Measurements from ENCODE around the gene EDNRA.

Gene EDNRA

GRCh38 chr4:147463065-147463464 is 17.8 kb upstream of the EDNRA start:
- H3K4me3 ChIP-seq (ENCODE audit: insufficient read length, low read depth) = no peak overlapping the region
- no peaks in the 10 kb centered on the region for H3K36me3 ChIP-seq (ENCODE audit: insufficient read depth, insufficient read length, low read length)
- no peak for DNase-seq (ENCODE audit: low read depth, low spot score)
- H3K9ac ChIP-seq (ENCODE audit: insufficient read length, low read depth) = no peak overlapping the region
- peaks cover 8% of the 10 kb centered on the region for H3K9me3 ChIP-seq (ENCODE audit: insufficient read depth, low read length)
- H3K27me3 ChIP-seq (ENCODE audit: insufficient read depth, insufficient read length) = no peaks in the 10 kb centered on the region
- no peaks in the 10 kb centered on the region for H3K4me1 ChIP-seq (ENCODE audit: insufficient read depth, insufficient read length)
- no peak for TF ChIP-seq YY1 (IDR thresholded peaks at IDR 0.05; ENCODE audit: insufficient read depth, insufficient read length)
- TF ChIP-seq SUZ12 (IDR thresholded peaks at IDR 0.05; ENCODE audit: extremely low read depth, insufficient read depth, insufficient read length) = no peak

- no peaks in the 10 kb centered on the region for H3K4me1 ChIP-seq (ENCODE audit: insufficient read depth, insufficient read length)
- H3K9ac ChIP-seq (ENCODE audit: insufficient read length, low read depth) = no peak overlapping the region
- no peaks in the 10 kb centered on the region for H3K36me3 ChIP-seq (ENCODE audit: insufficient read depth, insufficient read length, low read length)
- no peak overlapping the region for H3K4me3 ChIP-seq (ENCODE audit: insufficient read length, low read depth)
- TF ChIP-seq ZNF274 (IDR thresholded peaks at IDR 0.05; ENCODE audit: low read depth, low read length) (no peak), SUZ12 (IDR thresholded peaks at IDR 0.05; ENCODE audit: extremely low read depth, insufficient read depth, insufficient read length) (no peak), YY1 (IDR thresholded peaks at IDR 0.05; ENCODE audit: insufficient read depth, insufficient read length) (no peak)
- no peak for DNase-seq (ENCODE audit: low read depth, low spot score)
- H3K9me3 ChIP-seq (ENCODE audit: insufficient read depth, low read length) = peaks cover 8% of the 10 kb centered on the region
- H3K27me3 ChIP-seq (ENCODE audit: insufficient read depth, insufficient read length) = no peaks in the 10 kb centered on the region
Measured at GRCh38 chr4:147465461-147465860, 15.4 kb upstream of the EDNRA start.

- peaks cover 27% of the 10 kb centered on the region for H3K27me3 ChIP-seq (ENCODE audit: insufficient read depth, insufficient read length)
- no peak for TF ChIP-seq YY1 (IDR thresholded peaks at IDR 0.05; ENCODE audit: insufficient read depth, insufficient read length)
- TF ChIP-seq SUZ12 (IDR thresholded peaks at IDR 0.05; ENCODE audit: extremely low read depth, insufficient read depth, insufficient read length) = no peak
- no peak for TF ChIP-seq ZNF274 (IDR thresholded peaks at IDR 0.05; ENCODE audit: low read depth, low read length)
- no peak for DNase-seq (ENCODE audit: low read depth, low spot score)
Measured at GRCh38 chr4:147477439-147477838, 3.5 kb upstream of the EDNRA start.

GRCh38 chr4:147479376-147479775 is 1.5 kb upstream of the EDNRA start:
- peaks cover 35% of the 10 kb centered on the region for H3K27me3 ChIP-seq (ENCODE audit: insufficient read depth, insufficient read length)
- no peaks in the 10 kb centered on the region for H3K4me1 ChIP-seq (ENCODE audit: insufficient read depth, insufficient read length)
- no peak overlapping the region for H3K9ac ChIP-seq (ENCODE audit: insufficient read length, low read depth)
- no peak for DNase-seq (ENCODE audit: low read depth, low spot score)
- no peak overlapping the region for H3K4me3 ChIP-seq (ENCODE audit: insufficient read length, low read depth)
- no peak for TF ChIP-seq ZNF274 (IDR thresholded peaks at IDR 0.05; ENCODE audit: low read depth, low read length)
- TF ChIP-seq SUZ12 (IDR thresholded peaks at IDR 0.05; ENCODE audit: extremely low read depth, insufficient read depth, insufficient read length) = no peak
- TF ChIP-seq YY1 (IDR thresholded peaks at IDR 0.05; ENCODE audit: insufficient read depth, insufficient read length) = no peak
- no peaks in the 10 kb centered on the region for H3K9me3 ChIP-seq (ENCODE audit: insufficient read depth, low read length)
- H3K36me3 ChIP-seq (ENCODE audit: insufficient read depth, insufficient read length, low read length) = no peaks in the 10 kb centered on the region

More at GRCh38 chr4:147477439-147477838, 3.5 kb upstream of the EDNRA start:
- no peak overlapping the region for H3K4me3 ChIP-seq (ENCODE audit: insufficient read length, low read depth)
- H3K9ac ChIP-seq (ENCODE audit: insufficient read length, low read depth) = no peak overlapping the region
- H3K9me3 ChIP-seq (ENCODE audit: insufficient read depth, low read length) = peaks cover 2% of the 10 kb centered on the region; the same call in 1 of the 2 replicates
- no peaks in the 10 kb centered on the region for H3K4me1 ChIP-seq (ENCODE audit: insufficient read depth, insufficient read length)
- no peaks in the 10 kb centered on the region for H3K36me3 ChIP-seq (ENCODE audit: insufficient read depth, insufficient read length, low read length)

- Histone ChIP-seq H3K9ac (ENCODE audit: insufficient read length, low read depth) (no peak overlapping the region), H3K9me3 (ENCODE audit: insufficient read depth, low read length) (no peaks in the 10 kb centered on the region), H3K4me3 (ENCODE audit: insufficient read length, low read depth) (no peak overlapping the region), H3K4me1 (ENCODE audit: insufficient read depth, insufficient read length) (no peaks in the 10 kb centered on the region), H3K36me3 (ENCODE audit: insufficient read depth, insufficient read length, low read length) (no peaks in the 10 kb centered on the region), H3K27me3 (ENCODE audit: insufficient read depth, insufficient read length) (peaks cover 35% of the 10 kb centered on the region)
- DNase-seq (ENCODE audit: low read depth, low spot score) = no peak
- TF ChIP-seq ZNF274 (IDR thresholded peaks at IDR 0.05; ENCODE audit: low read depth, low read length) = no peak
- TF ChIP-seq SUZ12 (IDR thresholded peaks at IDR 0.05; ENCODE audit: extremely low read depth, insufficient read depth, insufficient read length) = no peak
Measured at GRCh38 chr4:147479786-147480185, 1.1 kb upstream of the EDNRA start.

- no peaks in the 10 kb centered on the region for H3K36me3 ChIP-seq (ENCODE audit: insufficient read depth, insufficient read length, low read length)
- no peaks in the 10 kb centered on the region for H3K9me3 ChIP-seq (ENCODE audit: insufficient read depth, low read length)
- peak overlapping the region; percentile 67 for H3K9ac ChIP-seq (ENCODE audit: insufficient read length, low read depth)
- H3K4me3 ChIP-seq (ENCODE audit: insufficient read length, low read depth) = peak overlapping the region; percentile 65
- H3K27me3 ChIP-seq (ENCODE audit: insufficient read depth, insufficient read length) = peaks cover 35% of the 10 kb centered on the region
- no peak for DNase-seq (ENCODE audit: low read depth, low spot score)
- TF ChIP-seq SUZ12 (IDR thresholded peaks at IDR 0.05; ENCODE audit: extremely low read depth, insufficient read depth, insufficient read length) (no peak), YY1 (IDR thresholded peaks at IDR 0.05; ENCODE audit: insufficient read depth, insufficient read length) (no peak), ZNF274 (IDR thresholded peaks at IDR 0.05; ENCODE audit: low read depth, low read length) (no peak)
- no peaks in the 10 kb centered on the region for H3K4me1 ChIP-seq (ENCODE audit: insufficient read depth, insufficient read length)
Measured at GRCh38 chr4:147480502-147480890, 401 bp upstream of the EDNRA start.

- Histone ChIP-seq H3K9ac (ENCODE audit: insufficient read length, low read depth) (peak overlapping the region; percentile 67), H3K4me3 (ENCODE audit: insufficient read length, low read depth) (peak overlapping the region; percentile 65), H3K27me3 (ENCODE audit: insufficient read depth, insufficient read length) (peaks cover 35% of the 10 kb centered on the region), H3K36me3 (ENCODE audit: insufficient read depth, insufficient read length, low read length) (no peaks in the 10 kb centered on the region), H3K4me1 (ENCODE audit: insufficient read depth, insufficient read length) (no peaks in the 10 kb centered on the region), H3K9me3 (ENCODE audit: insufficient read depth, low read length) (no peaks in the 10 kb centered on the region)
- TF ChIP-seq ZNF274 (IDR thresholded peaks at IDR 0.05; ENCODE audit: low read depth, low read length) (no peak), YY1 (IDR thresholded peaks at IDR 0.05; ENCODE audit: insufficient read depth, insufficient read length) (no peak), SUZ12 (IDR thresholded peaks at IDR 0.05; ENCODE audit: extremely low read depth, insufficient read depth, insufficient read length) (no peak)
- DNase-seq (ENCODE audit: low read depth, low spot score) = peak; percentile 1
Measured at GRCh38 chr4:147481577-147482109, 746 bp downstream of the EDNRA start.

Data from NT2/D1 (cell line).